ENCODE results near the gene SOX13.

Gene SOX13

DNA sequence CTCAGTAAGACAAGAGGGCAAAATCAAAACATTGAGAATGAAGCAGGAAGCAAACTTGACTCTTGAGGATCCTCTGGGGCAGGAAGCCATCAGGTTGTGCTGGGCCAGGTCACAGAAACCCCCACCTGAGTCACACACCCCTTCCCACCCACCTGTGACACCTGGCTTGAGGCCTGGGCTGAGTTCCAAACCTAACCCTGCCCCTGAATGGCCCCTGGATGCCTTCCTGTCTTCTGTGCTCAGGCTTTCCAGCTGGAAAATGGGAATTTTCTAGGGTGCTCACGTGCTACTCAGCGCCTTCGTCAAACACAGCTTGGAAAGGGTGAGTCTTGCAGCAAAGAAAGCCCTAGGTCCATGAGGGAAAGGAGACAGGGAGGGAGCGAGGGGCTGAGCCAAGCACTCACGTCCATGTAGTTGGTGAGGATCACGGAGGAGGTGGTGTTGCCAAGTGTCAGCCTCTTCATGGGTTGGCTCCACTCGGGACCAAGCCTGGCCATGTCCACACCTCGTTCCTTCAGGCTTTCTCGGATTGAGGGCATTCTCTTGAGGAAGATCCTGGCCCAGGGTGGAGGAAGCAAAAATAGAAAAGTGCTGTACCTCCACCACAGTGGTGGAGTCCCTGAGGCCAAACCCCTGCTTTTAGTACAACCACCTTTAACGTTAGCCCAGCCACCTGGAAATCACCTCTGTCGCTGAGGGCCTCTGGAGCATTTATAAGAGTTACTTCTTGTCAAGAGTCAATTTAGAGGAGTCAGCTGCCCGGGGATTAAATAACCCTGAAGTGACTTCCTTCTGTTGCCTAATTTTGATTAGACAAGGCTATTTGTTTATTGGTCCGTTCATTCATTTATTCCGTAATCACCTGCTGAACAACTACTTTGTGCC, 88.9 kb downstream of the SOX13 start:
- POLR2A ChIA-PET: no interaction called here
- WGBS (ENCODE audit: insufficient coverage): 85% methylated on average over 12 of the region's 14 CpGs
- H3K27me3 ChIP-seq (replicated peaks in 2 of 5; ENCODE audit: control insufficient read depth in 4 of 5, insufficient read depth in 5 of 5, low read length in 4 of 5): no peaks in the 10 kb centered on the region

DNA sequence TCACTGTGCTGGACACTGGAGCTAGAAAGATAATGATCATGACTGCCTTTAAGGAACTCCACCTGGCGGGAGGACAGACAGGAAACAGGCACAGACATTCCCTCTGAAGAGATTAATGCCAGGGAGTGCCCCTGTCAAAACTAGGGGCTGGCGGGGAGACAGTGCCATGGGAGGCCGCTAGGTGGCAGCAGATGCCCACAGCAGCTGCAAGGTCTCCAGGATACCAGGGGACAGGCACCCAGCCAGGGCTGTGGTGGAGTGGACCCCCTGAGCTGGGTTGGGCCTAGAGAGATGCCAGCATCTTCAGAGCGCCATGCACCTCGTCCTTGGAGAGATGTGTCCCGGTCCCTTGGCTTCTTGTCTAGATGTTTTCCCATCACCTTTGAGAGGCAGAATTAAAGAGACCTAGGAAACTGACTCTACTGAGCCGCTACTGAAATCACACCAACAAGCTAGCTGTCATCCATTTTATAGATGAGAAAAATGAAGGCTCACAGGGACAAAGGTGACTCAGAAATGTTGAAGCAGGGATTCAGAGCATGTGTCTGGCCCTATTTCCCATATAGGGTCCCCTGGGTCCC, 89.7 kb downstream of the SOX13 start:
- H3K27me3 ChIP-seq (replicated peaks in 2 of 5; ENCODE audit: control insufficient read depth in 4 of 5, insufficient read depth in 5 of 5, low read length in 4 of 5): no peaks in the 10 kb centered on the region
- H3K4me3 ChIP-seq (ENCODE audit: control insufficient read depth in 1 of 7, extremely low read depth in 1 of 7, insufficient read depth in 4 of 7, low read depth in 2 of 7, low read length in 6 of 7): no peak overlapping the region
- H3K36me3 ChIP-seq (ENCODE audit: control insufficient read depth in 4 of 4, insufficient read depth in 4 of 4, low read length in 3 of 4): no peaks in the 10 kb centered on the region
- H3K27ac ChIP-seq (ENCODE audit: insufficient read depth in 1 of 2, low read depth in 1 of 2, low read length in 2 of 2, poor library complexity in 1 of 2, severe bottlenecking in 2 of 2): no peak overlapping the region
- 5% methylated on average over 6 of the region's 7 CpGs for WGBS (ENCODE audit: insufficient coverage)
- H3K9me3 ChIP-seq (ENCODE audit: control extremely low read depth in 1 of 5, control insufficient read depth in 4 of 5, insufficient read depth in 2 of 5, low read depth in 1 of 5, low read length in 4 of 5): no peaks in the 10 kb centered on the region
- peak; percentile 67 to 82 (median 75) for DNase-seq
- POLR2A ChIA-PET: no interaction called here
- CTCF ChIA-PET: interaction anchor here (0.6 to 19.3 kb wide), 32 partner anchors 9 to 650 kb away, joined by 3 to 265 read pairs (median 6); partner anchors contain the start of genes ETNK2, GOLT1A, KISS1 and PLEKHA6
- peaks cover under 1 to 19% (median 17%) of the 10 kb centered on the region in 4 experiments for H3K4me1 ChIP-seq (ENCODE audit: control extremely low read depth in 1 of 4, control insufficient read depth in 4 of 4, insufficient read depth in 4 of 4, low read length in 3 of 4)

More for the DNA sequence above, 88.9 kb downstream of the SOX13 start:
- Histone ChIP-seq H3K4me3 (ENCODE audit: control insufficient read depth in 1 of 7, extremely low read depth in 1 of 7, insufficient read depth in 4 of 7, low read depth in 2 of 7, low read length in 6 of 7) (no peak overlapping the region), H3K9me3 (ENCODE audit: control extremely low read depth in 1 of 5, control insufficient read depth in 4 of 5, insufficient read depth in 2 of 5, low read depth in 1 of 5, low read length in 4 of 5) (no peaks in the 10 kb centered on the region), H3K4me1 (ENCODE audit: control extremely low read depth in 1 of 4, control insufficient read depth in 4 of 4, insufficient read depth in 4 of 4, low read length in 3 of 4) (peaks cover 2 to 25% (median 21%) of the 10 kb centered on the region in 4 experiments), H3K36me3 (ENCODE audit: control insufficient read depth in 4 of 4, insufficient read depth in 4 of 4, low read length in 3 of 4) (no peaks in the 10 kb centered on the region), H3K27ac (ENCODE audit: insufficient read depth in 1 of 2, low read depth in 1 of 2, low read length in 2 of 2, poor library complexity in 1 of 2, severe bottlenecking in 2 of 2) (no peak overlapping the region)
- CTCF ChIA-PET: interaction anchor here (0.6 to 19.3 kb wide), 27 partner anchors 8 to 650 kb away, joined by 3 to 265 read pairs (median 7); partner anchors contain the start of genes ETNK2, GOLT1A, KISS1 and PLEKHA6
- DNase-seq: no peak

DNA sequence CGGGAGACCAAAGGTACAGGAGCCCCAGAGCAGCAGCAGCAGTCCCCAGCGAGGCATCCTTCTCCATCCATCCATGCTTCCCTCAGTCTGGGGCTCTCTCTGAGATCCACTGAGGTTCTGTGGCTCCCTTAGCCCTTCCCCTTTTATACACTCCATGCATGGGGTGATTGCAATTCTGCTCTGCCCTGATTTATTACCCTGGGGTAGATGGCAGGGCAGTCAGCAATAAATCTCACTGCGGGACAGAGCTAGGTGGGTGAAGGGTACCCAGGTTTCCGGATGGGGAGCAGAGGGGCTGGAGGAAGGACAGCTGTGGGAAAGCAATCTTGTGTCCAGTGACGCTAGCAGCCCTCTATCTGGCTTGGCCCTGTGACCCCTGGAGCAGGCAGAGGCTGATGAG, 93.3 kb downstream of the SOX13 start, which contains the start of gene REN:
REN (minus strand) TSS at position 119 of the 400 bp plus-strand sequence; CDS start at position 75, 44 bp downstream.
- 16% methylated on average over 4 of the region's 5 CpGs for WGBS (ENCODE audit: insufficient coverage)
- Histone ChIP-seq H3K4me1 (ENCODE audit: control extremely low read depth in 1 of 4, control insufficient read depth in 4 of 4, insufficient read depth in 4 of 4, low read length in 3 of 4) (peaks cover 0 to 12% (median 9%) of the 10 kb centered on the region in 4 experiments), H3K4me3 (ENCODE audit: control insufficient read depth in 1 of 7, extremely low read depth in 1 of 7, insufficient read depth in 4 of 7, low read depth in 2 of 7, low read length in 6 of 7) (no peak within 1 kb of the TSS), H3K27me3 (replicated peaks in 2 of 5; ENCODE audit: control insufficient read depth in 4 of 5, insufficient read depth in 5 of 5, low read length in 4 of 5) (no peaks in the 10 kb centered on the region), H3K27ac (ENCODE audit: insufficient read depth in 1 of 2, low read depth in 1 of 2, low read length in 2 of 2, poor library complexity in 1 of 2, severe bottlenecking in 2 of 2) (no peak within 1 kb of the TSS), H3K9me3 (ENCODE audit: control extremely low read depth in 1 of 5, control insufficient read depth in 4 of 5, insufficient read depth in 2 of 5, low read depth in 1 of 5, low read length in 4 of 5) (peaks cover 8 to 23% (median 11%) of the 10 kb centered on the region in 5 experiments), H3K36me3 (ENCODE audit: control insufficient read depth in 4 of 4, insufficient read depth in 4 of 4, low read length in 3 of 4) (no peaks in the 10 kb centered on the region)
- ChIA-PET CTCF (interaction anchor here (0.9 to 19.3 kb wide), 13 partner anchors 12 to 228 kb away, joined by 3 to 265 read pairs (median 6); partner anchors contain the start of genes GOLT1A, KISS1 and PLEKHA6), POLR2A (no interaction called here)
- peak in 2 of 3 donors; percentile 54 to 69 for DNase-seq

DNA sequence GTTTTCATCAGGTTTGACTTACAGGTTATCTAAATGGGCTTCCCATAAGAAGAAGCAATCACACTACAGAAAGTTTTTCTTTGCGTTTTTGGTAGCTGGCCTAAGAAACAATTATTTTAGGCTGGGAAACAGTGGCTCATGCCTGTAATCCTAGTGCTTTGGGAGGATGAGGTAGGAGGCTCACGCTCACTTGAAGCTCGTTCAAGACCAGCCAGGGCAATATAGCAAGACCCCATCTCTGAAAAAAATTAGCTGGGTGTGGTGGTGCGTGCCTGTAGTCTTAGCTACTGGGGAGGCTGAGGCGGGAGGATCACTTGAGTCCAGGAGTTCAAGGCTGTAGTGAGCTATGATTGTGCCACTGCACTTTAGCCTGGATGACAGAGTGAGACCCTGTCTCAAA, 94.8 kb downstream of the SOX13 start:
- no peaks in the 10 kb centered on the region for H3K27me3 ChIP-seq (replicated peaks in 2 of 5; ENCODE audit: control insufficient read depth in 4 of 5, insufficient read depth in 5 of 5, low read length in 4 of 5)
- no peak overlapping the region for H3K27ac ChIP-seq (ENCODE audit: insufficient read depth in 1 of 2, low read depth in 1 of 2, low read length in 2 of 2, poor library complexity in 1 of 2, severe bottlenecking in 2 of 2)
- no peak overlapping the region for H3K4me3 ChIP-seq (ENCODE audit: control insufficient read depth in 1 of 7, extremely low read depth in 1 of 7, insufficient read depth in 4 of 7, low read depth in 2 of 7, low read length in 6 of 7)
- no peak for DNase-seq
- peaks cover 0 to 12% (median 9%) of the 10 kb centered on the region in 4 experiments for H3K4me1 ChIP-seq (ENCODE audit: control extremely low read depth in 1 of 4, control insufficient read depth in 4 of 4, insufficient read depth in 4 of 4, low read length in 3 of 4)
- CTCF ChIA-PET: interaction anchor here (1.1 to 19.3 kb wide), 11 partner anchors 9 to 202 kb away, joined by 3 to 265 read pairs (median 11); partner anchors contain the start of genes GOLT1A, KISS1 and PLEKHA6
- no peaks in the 10 kb centered on the region for H3K36me3 ChIP-seq (ENCODE audit: control insufficient read depth in 4 of 4, insufficient read depth in 4 of 4, low read length in 3 of 4)
- peaks cover 9 to 25% (median 11%) of the 10 kb centered on the region in 5 experiments for H3K9me3 ChIP-seq (ENCODE audit: control extremely low read depth in 1 of 5, control insufficient read depth in 4 of 5, insufficient read depth in 2 of 5, low read depth in 1 of 5, low read length in 4 of 5)
- WGBS (ENCODE audit: insufficient coverage): 100% methylated on average over 4 of the region's 5 CpGs
- POLR2A ChIA-PET: interaction anchor here (0.8 kb wide), 1 partner anchor 9 kb away, joined by 4 read pairs; no protein-coding TSS in a partner anchor

DNA sequence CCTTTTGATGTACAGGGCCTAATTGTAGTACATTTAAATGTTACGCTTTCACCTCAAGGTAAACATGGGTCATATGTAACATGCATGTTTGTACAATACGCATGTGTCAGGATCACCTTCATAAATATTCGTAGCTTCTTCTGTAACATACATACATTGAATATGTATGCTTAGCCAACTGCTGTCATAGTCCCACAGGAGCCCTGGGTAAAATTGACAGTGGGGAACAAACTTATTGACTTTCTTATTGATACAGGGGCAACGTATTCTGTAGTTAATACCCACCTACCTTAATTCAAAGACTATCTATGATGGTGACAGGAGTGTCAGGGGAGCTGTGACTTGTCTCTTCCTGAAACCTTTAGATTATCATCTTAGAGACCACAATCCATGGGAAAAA, 96.9 kb downstream of the SOX13 start:
- DNase-seq: peak in 2 of 3 donors; percentile 46 to 48
- ChIA-PET CTCF (interaction anchor here (0.8 to 19.3 kb wide), 7 partner anchors 8 to 229 kb away, joined by 3 to 265 read pairs (median 5); partner anchors contain the start of gene GOLT1A), POLR2A (no interaction called here)
- no peak overlapping the region for H3K27ac ChIP-seq (ENCODE audit: insufficient read depth in 1 of 2, low read depth in 1 of 2, low read length in 2 of 2, poor library complexity in 1 of 2, severe bottlenecking in 2 of 2)
- 100% methylated on average over 2 of the region's 4 CpGs for WGBS (ENCODE audit: insufficient coverage)
- peaks cover 0 to 12% (median 9%) of the 10 kb centered on the region in 4 experiments for H3K4me1 ChIP-seq (ENCODE audit: control extremely low read depth in 1 of 4, control insufficient read depth in 4 of 4, insufficient read depth in 4 of 4, low read length in 3 of 4)
- H3K4me3 ChIP-seq (ENCODE audit: control insufficient read depth in 1 of 7, extremely low read depth in 1 of 7, insufficient read depth in 4 of 7, low read depth in 2 of 7, low read length in 6 of 7): no peak overlapping the region
- H3K27me3 ChIP-seq (replicated peaks in 2 of 5; ENCODE audit: control insufficient read depth in 4 of 5, insufficient read depth in 5 of 5, low read length in 4 of 5): no peaks in the 10 kb centered on the region
- peaks cover 9 to 25% (median 11%) of the 10 kb centered on the region in 5 experiments for H3K9me3 ChIP-seq (ENCODE audit: control extremely low read depth in 1 of 5, control insufficient read depth in 4 of 5, insufficient read depth in 2 of 5, low read depth in 1 of 5, low read length in 4 of 5)
- H3K36me3 ChIP-seq (ENCODE audit: control insufficient read depth in 4 of 4, insufficient read depth in 4 of 4, low read length in 3 of 4): no peaks in the 10 kb centered on the region

DNA sequence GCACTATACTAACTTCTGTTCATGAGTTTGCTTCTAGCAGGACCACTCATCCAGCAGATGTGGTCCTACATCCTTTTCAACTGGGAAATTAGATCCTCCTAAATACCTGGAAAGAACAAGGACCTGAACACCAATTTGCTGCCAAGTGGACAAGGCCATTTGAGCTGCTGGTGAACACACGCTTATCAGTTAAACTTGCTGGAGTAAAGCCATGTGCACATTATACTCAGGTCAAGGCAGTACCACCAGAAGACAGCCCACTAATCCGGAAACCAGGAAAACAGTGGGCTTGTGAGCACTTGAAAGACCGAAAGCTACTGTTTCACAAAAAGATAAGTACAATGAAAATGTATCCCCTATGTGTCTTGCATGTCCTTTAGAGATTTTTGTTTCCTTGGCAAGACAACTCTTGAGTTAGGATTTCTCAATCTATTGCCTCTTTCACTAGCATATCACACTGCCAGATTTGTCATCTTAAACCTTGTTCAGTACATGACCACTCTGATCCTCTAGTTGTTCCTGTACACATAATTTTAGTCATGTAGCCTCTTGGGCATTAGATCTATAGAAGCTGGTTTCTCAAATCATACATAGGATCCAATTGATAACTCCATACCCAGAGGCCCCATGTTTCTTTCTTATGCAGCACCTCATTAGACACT, 97.7 kb downstream of the SOX13 start:
- ChIA-PET CTCF (interaction anchor here (0.9 to 19.3 kb wide), 7 partner anchors 8 to 198 kb away, joined by 3 to 265 read pairs (median 5); no protein-coding TSS in a partner anchor), POLR2A (no interaction called here)
- Histone ChIP-seq H3K4me1 (ENCODE audit: control extremely low read depth in 1 of 4, control insufficient read depth in 4 of 4, insufficient read depth in 4 of 4, low read length in 3 of 4) (peaks cover 0 to 10% (median 8%) of the 10 kb centered on the region in 4 experiments), H3K4me3 (ENCODE audit: control insufficient read depth in 1 of 7, extremely low read depth in 1 of 7, insufficient read depth in 4 of 7, low read depth in 2 of 7, low read length in 6 of 7) (no peak overlapping the region), H3K9me3 (ENCODE audit: control extremely low read depth in 1 of 5, control insufficient read depth in 4 of 5, insufficient read depth in 2 of 5, low read depth in 1 of 5, low read length in 4 of 5) (peaks cover 9 to 25% (median 11%) of the 10 kb centered on the region in 5 experiments), H3K27ac (ENCODE audit: insufficient read depth in 1 of 2, low read depth in 1 of 2, low read length in 2 of 2, poor library complexity in 1 of 2, severe bottlenecking in 2 of 2) (no peak overlapping the region), H3K27me3 (replicated peaks in 2 of 5; ENCODE audit: control insufficient read depth in 4 of 5, insufficient read depth in 5 of 5, low read length in 4 of 5) (no peaks in the 10 kb centered on the region), H3K36me3 (ENCODE audit: control insufficient read depth in 4 of 4, insufficient read depth in 4 of 4, low read length in 3 of 4) (no peaks in the 10 kb centered on the region)
- DNase-seq: no peak
- 93% methylated on average over 3 of the region's 3 CpGs for WGBS (ENCODE audit: insufficient coverage)

Measured in common myeloid progenitor, CD34-positive (primary cell).